GM12892 (cell line): Measurements from ENCODE around the gene MYH10.
A peak's percentile ranks its signal among the peaks of the same experiment; 100 is the strongest.

ENCODE experiments used
- POLR2A ChIP-seq: IDR thresholded peaks from 2 replicates; pipeline ENCODE4 v1.6.1; 2011; ENCODE audit warnings: low read depth, low read length, control low read depth
- POLR2AphosphoS5 ChIP-seq: IDR thresholded peaks from 2 replicates; pipeline ENCODE4 v1.6.1; 2011; ENCODE audit warnings: low read depth, low read length, control low read depth

DNA sequence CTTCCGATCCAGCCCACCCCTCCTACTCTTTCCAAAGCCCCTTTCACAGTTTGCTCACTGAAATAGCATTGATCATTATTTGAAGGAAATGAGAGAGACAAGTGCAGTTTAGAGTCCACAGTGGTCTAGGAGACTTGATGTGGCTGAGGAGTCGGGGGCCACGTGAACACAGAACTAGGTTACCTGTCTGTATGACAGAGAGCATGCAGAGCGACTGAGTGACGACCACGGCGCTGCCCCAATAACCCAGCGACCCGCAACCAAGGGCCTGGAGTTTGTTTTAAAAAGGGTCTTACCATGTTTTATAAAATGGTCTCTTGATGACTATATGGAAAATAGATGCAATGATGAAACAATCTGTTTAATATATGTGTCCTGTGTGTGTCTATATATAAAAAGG lies 155.3 kb downstream of the MYH10 start:
- TF ChIP-seq POLR2AphosphoS5 (0 out of 2 replicates have a peak, but pooled peaks have one; percentile 8), POLR2A (no peak)
